HepG2 (cell line): ENCODE data around the gene NFAT5. TPM values are rescaled to one million over a fixed set of nuclear protein-coding genes. Genes with fewer than 3 reads are reported as not detected.

Experiments
- ATAD3A ChIP-seq: sonication (generic); formaldehyde crosslinking; IDR thresholded peaks from 2 replicates; pipeline ENCODE4 v1.4.0; 2020; ENCODE audit warnings: missing genetic modification reagents
- GZF1 ChIP-seq: sonication (generic); formaldehyde crosslinking; IDR thresholded peaks from 2 replicates; pipeline ENCODE4 v1.5.1; 2020; ENCODE audit warnings: mild to moderate bottlenecking, missing genetic modification reagents
- IKZF4 ChIP-seq: sonication (generic); formaldehyde crosslinking; IDR thresholded peaks from 2 replicates; pipeline ENCODE4 v1.5.1; 2020; ENCODE audit warnings: borderline replicate concordance, mild to moderate bottlenecking, low read depth, missing genetic modification reagents; ENCODE audit errors: not compliant biosample characterization
- MAFK ChIP-seq, 2 experiments: IDR thresholded peaks in 1 of 2; conservative IDR thresholded peaks in 1 of 2; 2 replicates each; pipeline ENCODE4 v1.6.1; 2011; ENCODE audit warnings: improper control_type of control experiment in 2 of 2, low read length in 2 of 2
- NFKBIZ ChIP-seq: IDR thresholded peaks from 2 replicates; pipeline ENCODE4 v1.6.1; 2018; ENCODE audit warnings: missing genetic modification reagents, missing compliant biosample characterization
- PHF8 ChIP-seq: sonication (generic); formaldehyde crosslinking; IDR thresholded peaks from 2 replicates; pipeline ENCODE4 v1.5.0; 2020; ENCODE audit warnings: missing genetic modification reagents
- SCMH1 ChIP-seq: sonication (generic); formaldehyde crosslinking; IDR thresholded peaks from 2 replicates; pipeline ENCODE4 v1.9.0; 2021; ENCODE audit warnings: missing genetic modification reagents, mild to moderate bottlenecking, borderline replicate concordance
- SIN3B ChIP-seq: fragments of 150-350 bp; IDR thresholded peaks from 2 replicates; pipeline ENCODE4 v1.6.1; 2014; ENCODE audit warnings: low read length
- TMF1 ChIP-seq: sonication (generic); formaldehyde crosslinking; IDR thresholded peaks from 2 replicates; pipeline ENCODE4 v1.8.1; 2022; ENCODE audit warnings: low read depth, missing genetic modification reagents
- ZNF17 ChIP-seq: sonication (generic); formaldehyde crosslinking; IDR thresholded peaks from 2 replicates; pipeline ENCODE4 v1.5.0; 2020; ENCODE audit warnings: mild to moderate bottlenecking, missing genetic modification reagents
- ZNF180 ChIP-seq: sonication (generic); formaldehyde crosslinking; IDR thresholded peaks from 2 replicates; pipeline ENCODE4 v1.4.0; 2020; ENCODE audit warnings: low read depth, missing genetic modification reagents, borderline replicate concordance
- ZZZ3 ChIP-seq: sonication (generic); formaldehyde crosslinking; IDR thresholded peaks from 2 replicates; pipeline ENCODE4 v1.4.0; 2020; ENCODE audit warnings: missing genetic modification reagents, mild to moderate bottlenecking, borderline replicate concordance
- polyA plus RNA-seq, 8 experiments: library from polyadenylated mRNA; depleted of rRNA in 3 of 8; stranded (reverse) in 7 of 8; unstranded in 1 of 8; fragments of >200 nt; fragmentation: Illumina TruSeq in 4 of 8; extraction: Trizol in 4 of 8; gene quantifications; 2 replicates each; pipeline versions ENCODE4 v1.2.1 to v1.2.3, GENCODE V29; 2011 to 2016; ENCODE audit warnings: low read depth in 4 of 8, missing spikeins in 1 of 8, mixed read lengths in 1 of 8; ENCODE audit not compliant: insufficient read depth in 1 of 8
- total RNA-seq, 5 experiments: library from RNA; depleted of rRNA; stranded (reverse); fragments of >200 nt; fragmentation: Illumina TruSeq; extraction: Trizol; gene quantifications; 2 replicates each; pipeline ENCODE4 v1.2.3, GENCODE V29; 2016; ENCODE audit warnings: low read depth in 1 of 5
- TF ChIP-seq, protein P1 (sequence below): sonication (generic); formaldehyde crosslinking; IDR thresholded peaks from 2 replicates; pipeline ENCODE4 v1.4.0; 2020; ENCODE audit warnings: missing genetic modification reagents, low read depth, mild to moderate bottlenecking, borderline replicate concordance
- TF ChIP-seq, protein P2 (sequence below): sonication (generic); formaldehyde crosslinking; IDR thresholded peaks from 2 replicates; pipeline ENCODE4 v1.8.0; 2022; ENCODE audit warnings: mild to moderate bottlenecking, missing genetic modification reagents; ENCODE audit not compliant: insufficient replicate concordance
- TF ChIP-seq, protein P3 (sequence below): sonication (generic); formaldehyde crosslinking; IDR thresholded peaks from 2 replicates; pipeline ENCODE4 v1.5.0; 2020; ENCODE audit warnings: missing genetic modification reagents, mild to moderate bottlenecking, borderline replicate concordance
- TF ChIP-seq, protein P4 (sequence below): sonication (generic); formaldehyde crosslinking; IDR thresholded peaks from 2 replicates; pipeline ENCODE4 v1.5.1; 2020; ENCODE audit warnings: missing genetic modification reagents, mild to moderate bottlenecking, borderline replicate concordance

NFAT5 gene
- total and polyA plus RNA-seq, 2 of the 13 experiments (the other 11 are each of a cell fraction or from before 2014, with no cell fraction given), result 20.5 to 54.3 TPM

DNA sequence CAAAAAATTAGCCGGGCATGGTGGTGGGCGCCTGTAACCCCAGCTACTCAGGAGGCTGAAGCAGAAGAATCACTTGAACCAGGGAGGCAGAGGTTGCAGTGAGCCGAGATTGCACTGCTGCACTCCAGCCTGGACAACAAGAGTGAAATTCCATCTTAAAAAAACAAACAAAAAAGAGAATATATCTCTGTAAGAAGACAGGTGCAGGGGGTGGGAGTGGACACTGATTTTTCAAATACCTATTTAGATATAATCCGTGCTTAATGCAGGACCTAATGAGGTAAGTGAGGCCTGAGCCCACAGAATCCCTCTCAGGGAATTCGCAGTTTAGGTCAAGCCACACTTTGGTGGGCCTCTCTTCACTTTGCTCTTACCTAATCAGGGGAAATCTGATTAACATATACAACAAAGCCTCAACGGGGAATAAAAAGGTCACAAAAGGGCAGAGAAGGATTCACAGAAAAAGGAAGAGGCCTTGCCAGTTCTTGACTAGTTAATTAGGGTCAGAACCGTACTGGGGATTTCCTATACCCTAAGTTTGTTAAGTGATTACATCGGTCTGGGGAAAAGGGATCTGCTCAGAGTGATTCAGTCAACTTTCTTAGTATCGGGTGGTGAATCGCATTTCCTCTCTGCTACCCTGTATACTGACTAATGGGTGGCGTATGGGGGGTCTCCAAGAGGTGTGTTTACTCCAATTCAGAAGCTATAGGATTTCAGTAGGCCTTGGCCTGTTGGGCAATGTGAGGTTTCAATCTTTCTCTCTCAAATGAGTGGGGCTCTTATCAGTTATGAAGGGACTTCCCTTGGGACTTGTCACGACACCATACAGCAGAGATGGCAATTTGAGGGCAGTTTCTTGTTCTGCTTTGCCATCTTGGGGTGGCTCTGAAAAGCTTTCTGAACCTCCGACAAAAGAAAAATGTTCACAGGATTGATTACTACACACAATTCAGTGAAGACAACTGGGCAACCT, 1.9 kb upstream of the NFAT5 start (continued):
- TF ChIP-seq NFKBIZ (CRISPR knock-in tag) (no peak), SCMH1 (no peak), SIN3B (no peak), ZNF17 (CRISPR knock-in tag) (no peak), ATAD3A (CRISPR knock-in tag) (no peak), PHF8 (CRISPR knock-in tag) (no peak), IKZF4 (CRISPR knock-in tag) (no peak), ZNF180 (CRISPR knock-in tag) (no peak), GZF1 (CRISPR knock-in tag) (no peak), MAFK (conservative IDR thresholded peaks at IDR 0.05 in 1 of 2, IDR thresholded peaks at IDR 0.05 in 1 of 2; ENCODE audit: low read length in 2 of 2) (no peak), TMF1 (CRISPR knock-in tag) (no peak), ZZZ3 (CRISPR knock-in tag) (no peak)
- TF ChIP-seq, protein P1, sequence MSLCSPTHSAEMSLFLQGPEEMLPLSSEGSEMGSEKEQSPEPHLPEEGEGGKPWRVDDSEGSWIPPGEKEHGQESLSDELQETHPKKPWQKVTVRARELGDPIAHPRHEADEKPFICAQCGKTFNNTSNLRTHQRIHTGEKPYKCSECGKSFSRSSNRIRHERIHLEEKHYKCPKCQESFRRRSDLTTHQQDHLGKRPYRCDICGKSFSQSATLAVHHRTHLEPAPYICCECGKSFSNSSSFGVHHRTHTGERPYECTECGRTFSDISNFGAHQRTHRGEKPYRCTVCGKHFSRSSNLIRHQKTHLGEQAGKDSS, result no peak
- TF ChIP-seq, protein P2, sequence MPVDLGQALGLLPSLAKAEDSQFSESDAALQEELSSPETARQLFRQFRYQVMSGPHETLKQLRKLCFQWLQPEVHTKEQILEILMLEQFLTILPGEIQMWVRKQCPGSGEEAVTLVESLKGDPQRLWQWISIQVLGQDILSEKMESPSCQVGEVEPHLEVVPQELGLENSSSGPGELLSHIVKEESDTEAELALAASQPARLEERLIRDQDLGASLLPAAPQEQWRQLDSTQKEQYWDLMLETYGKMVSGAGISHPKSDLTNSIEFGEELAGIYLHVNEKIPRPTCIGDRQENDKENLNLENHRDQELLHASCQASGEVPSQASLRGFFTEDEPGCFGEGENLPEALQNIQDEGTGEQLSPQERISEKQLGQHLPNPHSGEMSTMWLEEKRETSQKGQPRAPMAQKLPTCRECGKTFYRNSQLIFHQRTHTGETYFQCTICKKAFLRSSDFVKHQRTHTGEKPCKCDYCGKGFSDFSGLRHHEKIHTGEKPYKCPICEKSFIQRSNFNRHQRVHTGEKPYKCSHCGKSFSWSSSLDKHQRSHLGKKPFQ (CRISPR knock-in tag), result no peak
- TF ChIP-seq, protein P3, sequence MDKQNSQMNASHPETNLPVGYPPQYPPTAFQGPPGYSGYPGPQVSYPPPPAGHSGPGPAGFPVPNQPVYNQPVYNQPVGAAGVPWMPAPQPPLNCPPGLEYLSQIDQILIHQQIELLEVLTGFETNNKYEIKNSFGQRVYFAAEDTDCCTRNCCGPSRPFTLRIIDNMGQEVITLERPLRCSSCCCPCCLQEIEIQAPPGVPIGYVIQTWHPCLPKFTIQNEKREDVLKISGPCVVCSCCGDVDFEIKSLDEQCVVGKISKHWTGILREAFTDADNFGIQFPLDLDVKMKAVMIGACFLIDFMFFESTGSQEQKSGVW (CRISPR knock-in tag), result no peak
- TF ChIP-seq, protein P4, sequence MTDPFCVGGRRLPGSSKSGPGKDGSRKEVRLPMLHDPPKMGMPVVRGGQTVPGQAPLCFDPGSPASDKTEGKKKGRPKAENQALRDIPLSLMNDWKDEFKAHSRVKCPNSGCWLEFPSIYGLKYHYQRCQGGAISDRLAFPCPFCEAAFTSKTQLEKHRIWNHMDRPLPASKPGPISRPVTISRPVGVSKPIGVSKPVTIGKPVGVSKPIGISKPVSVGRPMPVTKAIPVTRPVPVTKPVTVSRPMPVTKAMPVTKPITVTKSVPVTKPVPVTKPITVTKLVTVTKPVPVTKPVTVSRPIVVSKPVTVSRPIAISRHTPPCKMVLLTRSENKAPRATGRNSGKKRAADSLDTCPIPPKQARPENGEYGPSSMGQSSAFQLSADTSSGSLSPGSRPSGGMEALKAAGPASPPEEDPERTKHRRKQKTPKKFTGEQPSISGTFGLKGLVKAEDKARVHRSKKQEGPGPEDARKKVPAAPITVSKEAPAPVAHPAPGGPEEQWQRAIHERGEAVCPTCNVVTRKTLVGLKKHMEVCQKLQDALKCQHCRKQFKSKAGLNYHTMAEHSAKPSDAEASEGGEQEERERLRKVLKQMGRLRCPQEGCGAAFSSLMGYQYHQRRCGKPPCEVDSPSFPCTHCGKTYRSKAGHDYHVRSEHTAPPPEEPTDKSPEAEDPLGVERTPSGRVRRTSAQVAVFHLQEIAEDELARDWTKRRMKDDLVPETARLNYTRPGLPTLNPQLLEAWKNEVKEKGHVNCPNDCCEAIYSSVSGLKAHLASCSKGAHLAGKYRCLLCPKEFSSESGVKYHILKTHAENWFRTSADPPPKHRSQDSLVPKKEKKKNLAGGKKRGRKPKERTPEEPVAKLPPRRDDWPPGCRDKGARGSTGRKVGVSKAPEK (CRISPR knock-in tag), result no peak
